HepG2 (cell line): ENCODE data around the gene TACC2. TPM values are rescaled to one million over a fixed set of nuclear protein-coding genes. Genes with fewer than 3 reads are reported as not detected.
A peak's percentile ranks its signal among the peaks of the same experiment; 100 is the strongest.

Experiments
- BORCS8-MEF2B ChIP-seq: sonication (generic); formaldehyde crosslinking; IDR thresholded peaks from 2 replicates; pipeline ENCODE4 v1.8.0; 2022; ENCODE audit warnings: mild to moderate bottlenecking, missing genetic modification reagents
- CSRNP2 ChIP-seq: sonication (generic); formaldehyde crosslinking; conservative IDR thresholded peaks from 2 replicates; pipeline ENCODE4 v1.8.0; 2022; ENCODE audit warnings: low read depth, missing genetic modification reagents
- HHEX ChIP-seq: IDR thresholded peaks from 2 replicates; pipeline ENCODE4 v1.6.1; 2016; ENCODE audit warnings: control low read depth
- HIVEP1 ChIP-seq: sonication (generic); formaldehyde crosslinking; IDR thresholded peaks from 2 replicates; pipeline ENCODE4 v1.4.0; 2020; ENCODE audit warnings: mild to moderate bottlenecking, missing genetic modification reagents
- HNRNPK ChIP-seq: fragments of 200-400 bp; formaldehyde crosslinking; IDR thresholded peaks from 2 replicates; pipeline ENCODE4 v1.6.1; 2018; ENCODE audit warnings: low read length, low read depth, moderate library complexity, mild to moderate bottlenecking; ENCODE audit not compliant: poor library complexity, severe bottlenecking
- MBNL3 ChIP-seq: fragments of 250-450 bp; sonication (Bioruptor Pico); conservative IDR thresholded peaks from 2 replicates; pipeline ENCODE4 v1.8.0; 2022; ENCODE audit warnings: mild to moderate bottlenecking, inconsistent platforms
- MYNN ChIP-seq: sonication (generic); formaldehyde crosslinking; IDR thresholded peaks from 2 replicates; pipeline ENCODE4 v1.4.0; 2020; ENCODE audit warnings: mild to moderate bottlenecking, low read depth, missing genetic modification reagents
- NFRKB ChIP-seq: fragments of 450-650 bp; IDR thresholded peaks from 2 replicates; pipeline ENCODE4 v1.6.1; 2017
- RARG ChIP-seq: sonication (generic); formaldehyde crosslinking; IDR thresholded peaks from 2 replicates; pipeline ENCODE4 v1.4.0; 2020; ENCODE audit warnings: low read depth, mild to moderate bottlenecking, missing genetic modification reagents
- SIN3A ChIP-seq: IDR thresholded peaks from 2 replicates; pipeline ENCODE4 v1.6.1; 2011; ENCODE audit warnings: low read depth, mild to moderate bottlenecking, control low read depth, low read length, borderline replicate concordance
- SRY ChIP-seq: sonication (generic); formaldehyde crosslinking; IDR thresholded peaks from 2 replicates; pipeline ENCODE4 v1.8.0; 2022; ENCODE audit warnings: mild to moderate bottlenecking, missing genetic modification reagents
- ZBTB34 ChIP-seq: sonication (generic); formaldehyde crosslinking; IDR thresholded peaks from 2 replicates; pipeline ENCODE4 v1.8.0; 2022; ENCODE audit warnings: mild to moderate bottlenecking, missing genetic modification reagents
- ZNF142 ChIP-seq: sonication (generic); formaldehyde crosslinking; IDR thresholded peaks from 2 replicates; pipeline ENCODE4 v1.4.0; 2020; ENCODE audit warnings: missing genetic modification reagents
- ZNF256 ChIP-seq: sonication (generic); formaldehyde crosslinking; conservative IDR thresholded peaks from 2 replicates; pipeline ENCODE4 v1.4.0; 2020; ENCODE audit warnings: missing genetic modification reagents
- ZNF260 ChIP-seq: sonication (generic); formaldehyde crosslinking; IDR thresholded peaks from 2 replicates; pipeline ENCODE4 v1.4.0; 2020; ENCODE audit warnings: missing genetic modification reagents, low read depth, mild to moderate bottlenecking, borderline replicate concordance
- ZNF282 ChIP-seq: fragments of 450-650 bp; IDR thresholded peaks from 2 replicates; pipeline ENCODE4 v1.6.1; 2018; ENCODE audit not compliant: partially characterized antibody
- ZNF547 ChIP-seq: sonication (generic); formaldehyde crosslinking; IDR thresholded peaks from 2 replicates; pipeline ENCODE4 v1.5.1; 2020; ENCODE audit warnings: mild to moderate bottlenecking, missing genetic modification reagents
- ZNF558 ChIP-seq: sonication (generic); formaldehyde crosslinking; IDR thresholded peaks from 2 replicates; pipeline ENCODE4 v1.9.0; 2022; ENCODE audit warnings: mild to moderate bottlenecking, missing genetic modification reagents, borderline replicate concordance
- ZNF776 ChIP-seq: sonication (generic); formaldehyde crosslinking; IDR thresholded peaks from 2 replicates; pipeline ENCODE4 v1.4.0; 2020; ENCODE audit warnings: mild to moderate bottlenecking, missing genetic modification reagents
- ZNF784 ChIP-seq: sonication (generic); formaldehyde crosslinking; IDR thresholded peaks from 2 replicates; pipeline ENCODE4 v1.5.1; 2020; ENCODE audit warnings: missing genetic modification reagents, mild to moderate bottlenecking, borderline replicate concordance
- polyA plus RNA-seq, 8 experiments: library from polyadenylated mRNA; depleted of rRNA in 3 of 8; stranded (reverse) in 7 of 8; unstranded in 1 of 8; fragments of >200 nt; fragmentation: Illumina TruSeq in 4 of 8; extraction: Trizol in 4 of 8; gene quantifications; 2 replicates each; pipeline versions ENCODE4 v1.2.1 to v1.2.3, GENCODE V29; 2011 to 2016; ENCODE audit warnings: low read depth in 4 of 8, missing spikeins in 1 of 8, mixed read lengths in 1 of 8; ENCODE audit not compliant: insufficient read depth in 1 of 8
- total RNA-seq, 5 experiments: library from RNA; depleted of rRNA; stranded (reverse); fragments of >200 nt; fragmentation: Illumina TruSeq; extraction: Trizol; gene quantifications; 2 replicates each; pipeline ENCODE4 v1.2.3, GENCODE V29; 2016; ENCODE audit warnings: low read depth in 1 of 5

The TACC2 gene
- total and polyA plus RNA-seq, 2 of the 13 experiments (the other 11 are each of a cell fraction or from before 2014, with no cell fraction given): 11.8 to 16.0 TPM

GRCh38 chr10:122062831-122063674 is 74.1 kb downstream of the TACC2 start (continued):
- no peak for TF ChIP-seq ZNF142 (CRISPR knock-in tag)
- TF ChIP-seq ZBTB34 (CRISPR knock-in tag): 0 out of 2 replicates have a peak, but pooled peaks have one; percentile 38
- TF ChIP-seq ZNF547 (CRISPR knock-in tag): no peak
- TF ChIP-seq ZNF282: no peak
- no peak for TF ChIP-seq HHEX (CRISPR knock-in tag)
- no peak for TF ChIP-seq MBNL3 (CRISPR knock-in tag)
- TF ChIP-seq ZNF256: no peak
- no peak for TF ChIP-seq CSRNP2 (CRISPR knock-in tag)
- TF ChIP-seq MYNN: no peak
- TF ChIP-seq ZNF776 (CRISPR knock-in tag): no peak
- no peak for TF ChIP-seq ZNF260 (CRISPR knock-in tag)
- no peak for TF ChIP-seq ZNF784 (CRISPR knock-in tag)
- TF ChIP-seq ZNF558 (CRISPR knock-in tag): peak; percentile 30; the same call in 1 of the 2 replicates
- peak; percentile 78 for TF ChIP-seq BORCS8-MEF2B
- TF ChIP-seq SRY (CRISPR knock-in tag): no peak
- no peak for TF ChIP-seq HIVEP1
- peak; percentile 53; the same call in 1 of the 2 replicates for TF ChIP-seq SIN3A
- TF ChIP-seq HNRNPK: no peak
- no peak for TF ChIP-seq NFRKB
- TF ChIP-seq RARG: no peak
